Spleen (tissue), 11 donors: Measurements from ENCODE around the gene OTOG. TPM values are rescaled to one million over a fixed set of nuclear protein-coding genes. Genes with fewer than 3 reads are reported as not detected.

Source experiments
- DNase-seq: peaks from one replicate; pipeline ENCODE4 v3.0.0-alpha.2; 2020
- H3K27ac ChIP-seq, 8 donors: fragments of 200-600 bp; sonication (generic) in 7 of 8; 1 replicate in 4 of 8; 2 replicates in 4 of 8; pipeline versions ENCODE4 v1.5.0 to v1.8.0; 2016 to 2021; ENCODE audit warnings: inconsistent platforms in 4 of 8, mild to moderate bottlenecking in 4 of 8, moderate library complexity in 1 of 8
- H3K27me3 ChIP-seq, 7 donors: fragments of 200-600 bp; sonication (generic) in 6 of 7; replicated peaks in 1 of 7; 1 replicate in 4 of 7; 2 replicates in 3 of 7; pipeline versions ENCODE4 v1.5.0 to v1.8.0; 2016 to 2021; ENCODE audit warnings: inconsistent platforms in 3 of 7, mild to moderate bottlenecking in 1 of 7
- H3K36me3 ChIP-seq, 6 donors: fragments of 200-600 bp; sonication (generic) in 5 of 6; 1 replicate in 4 of 6; 2 replicates in 2 of 6; pipeline versions ENCODE4 v1.5.0 to v1.8.0; 2016 to 2021; ENCODE audit warnings: inconsistent platforms in 2 of 6
- H3K4me1 ChIP-seq, 6 donors: fragments of 200-600 bp; sonication (generic) in 5 of 6; 1 replicate in 3 of 6; 2 replicates in 3 of 6; pipeline versions ENCODE4 v1.5.0 to v1.8.0; 2016 to 2021; ENCODE audit warnings: inconsistent platforms in 3 of 6
- H3K4me3 ChIP-seq, 8 donors: fragments of 200-600 bp; sonication (generic) in 7 of 8; 1 replicate in 4 of 8; 2 replicates in 4 of 8; pipeline versions ENCODE4 v1.5.0 to v1.8.0; 2016 to 2021; ENCODE audit warnings: inconsistent platforms in 4 of 8, mild to moderate bottlenecking in 4 of 8, moderate library complexity in 2 of 8
- H3K9me3 ChIP-seq, 8 donors: fragments of 200-600 bp; sonication (generic) in 7 of 8; 1 replicate in 4 of 8; 2 replicates in 4 of 8; pipeline versions ENCODE4 v1.5.0 to v1.8.0; 2016 to 2021; ENCODE audit warnings: inconsistent platforms in 4 of 8
- POLR2A ChIP-seq, 3 donors: fragments of 450-650 bp; IDR thresholded peaks; one replicate each; pipeline ENCODE4 v1.5.1; 2017; ENCODE audit warnings: antibody characterized with exemption in 3 of 3, mild to moderate bottlenecking in 1 of 3
- POLR2AphosphoS5 ChIP-seq, 3 donors: sonication (generic); formaldehyde crosslinking; IDR thresholded peaks; one replicate each; pipeline ENCODE4 v1.5.1; 2017; ENCODE audit warnings: antibody characterized with exemption in 3 of 3
- WGBS, 5 donors: extraction: QIAGEN DNeasy Blood & Tissue Kit in 3 of 5; methylation state at CpG; one replicate each; pipeline versions ENCODE4 v1.1.5 to v1.1.7; 2013 to 2018; 5-methylcytosine and 5-hydroxymethylcytosine counted together
- intact Hi-C: fragments of 100-400 bp; cut with DNase I; formaldehyde crosslinking; loops from one replicate; pipeline ENCODE4 v1.15.0; 2023; ENCODE audit warnings: low total_unique reads
- polyA plus RNA-seq, 3 donors: library from polyadenylated mRNA; stranded (reverse); fragments of 200-250 nt; gene quantifications; one replicate each; pipeline ENCODE4 v1.2.1, GENCODE V29; 2013
- total RNA-seq, 7 donors: library from RNA; depleted of rRNA in 3 of 7; stranded (reverse); fragments of >200 nt in 3 of 7; fragmentation: NEBNext Ultra II Directional in 4 of 7; extraction: Animal tissue kit (Norgen Biotek cat#: 25700) in 4 of 7; gene quantifications; one replicate each; pipeline versions ENCODE4 v1.1.0 to v1.2.1, GENCODE V29; 2016 to 2021
- TF ChIP-seq, protein P1 (sequence below), 11 experiments: fragments of 200-600 bp in 7 of 11; fragments of 450-650 bp in 4 of 11; sonication (generic) in 4 of 11; IDR thresholded peaks in 8 of 11; conservative IDR thresholded peaks in 3 of 11; 1 replicate in 7 of 11; 2 replicates in 4 of 11; pipeline versions ENCODE4 v1.4.0 to v1.8.0; 2016 to 2021; ENCODE audit warnings: antibody characterized with exemption in 11 of 11, inconsistent platforms in 4 of 11, mild to moderate bottlenecking in 1 of 11
- donor health status: healthy with polysubstance abuse.
- donor health status: DM: no; HTN: no; CAD: no; lungs with moderate emphysema.
- donor health status: DM: no; HTN: no; CAD: no.
- donor health status: Bipolar disorder and iron deficiency.
- donor health status: healthy.
- donor health status: DM: no; HTN: no; CAD: no.
- donor health status: DM: yes; HTN: yes; CAD: no.

Gene OTOG
- total and polyA plus RNA-seq, 10 donors, result not detected

DNA sequence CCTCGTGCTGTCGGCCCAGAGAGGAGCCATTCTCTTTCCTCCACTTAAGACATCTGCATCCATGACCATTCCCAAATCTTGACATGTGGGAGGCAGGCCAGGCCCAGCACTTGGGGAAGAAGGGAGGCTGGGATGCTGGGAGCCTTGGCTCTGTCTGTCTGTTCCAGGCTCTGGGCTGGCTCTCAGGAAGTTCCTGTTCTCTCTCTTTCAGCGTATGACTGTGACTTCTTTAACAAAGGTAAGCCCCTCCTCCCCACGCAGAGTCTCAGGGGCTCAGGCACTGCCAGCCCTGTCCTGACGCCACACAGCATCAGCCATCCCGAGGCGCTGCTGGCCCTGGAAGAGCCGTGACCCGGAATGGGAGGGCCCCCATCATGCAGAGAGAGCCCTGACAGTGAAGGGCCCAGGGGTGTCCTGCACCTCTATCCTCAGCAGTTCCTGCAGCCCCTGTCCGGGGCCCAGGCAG, 52.4 kb downstream of the OTOG start:
- intact Hi-C loops, result loop anchor here (5.0 kb wide), 1 partner anchor 378 kb away; no protein-coding TSS in a partner anchor
- peaks cover 0 to 3% (median 0%) of the 10 kb centered on the region in 6 donors for H3K4me1 ChIP-seq
- no peaks in the 10 kb centered on the region for H3K36me3 ChIP-seq
- TF ChIP-seq, protein P1, sequence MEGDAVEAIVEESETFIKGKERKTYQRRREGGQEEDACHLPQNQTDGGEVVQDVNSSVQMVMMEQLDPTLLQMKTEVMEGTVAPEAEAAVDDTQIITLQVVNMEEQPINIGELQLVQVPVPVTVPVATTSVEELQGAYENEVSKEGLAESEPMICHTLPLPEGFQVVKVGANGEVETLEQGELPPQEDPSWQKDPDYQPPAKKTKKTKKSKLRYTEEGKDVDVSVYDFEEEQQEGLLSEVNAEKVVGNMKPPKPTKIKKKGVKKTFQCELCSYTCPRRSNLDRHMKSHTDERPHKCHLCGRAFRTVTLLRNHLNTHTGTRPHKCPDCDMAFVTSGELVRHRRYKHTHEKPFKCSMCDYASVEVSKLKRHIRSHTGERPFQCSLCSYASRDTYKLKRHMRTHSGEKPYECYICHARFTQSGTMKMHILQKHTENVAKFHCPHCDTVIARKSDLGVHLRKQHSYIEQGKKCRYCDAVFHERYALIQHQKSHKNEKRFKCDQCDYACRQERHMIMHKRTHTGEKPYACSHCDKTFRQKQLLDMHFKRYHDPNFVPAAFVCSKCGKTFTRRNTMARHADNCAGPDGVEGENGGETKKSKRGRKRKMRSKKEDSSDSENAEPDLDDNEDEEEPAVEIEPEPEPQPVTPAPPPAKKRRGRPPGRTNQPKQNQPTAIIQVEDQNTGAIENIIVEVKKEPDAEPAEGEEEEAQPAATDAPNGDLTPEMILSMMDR (IDR thresholded peaks at IDR 0.05 in 8 of 11, conservative IDR thresholded peaks at IDR 0.05 in 3 of 11), result no peak
- no peak for TF ChIP-seq POLR2AphosphoS5 (IDR thresholded peaks at IDR 0.05)
- TF ChIP-seq POLR2A (IDR thresholded peaks at IDR 0.05), result no peak
- no peak overlapping the region for H3K27ac ChIP-seq
- H3K27me3 ChIP-seq, result peaks cover 0 to 28% (median 0%) of the 10 kb centered on the region in 7 donors
- H3K4me3 ChIP-seq, result no peak overlapping the region
- peak; percentile 70 for DNase-seq
- H3K9me3 ChIP-seq, result no peaks in the 10 kb centered on the region
- WGBS, 5 donors, result 55 to 71% (median 64%) methylated on average over 10 of the region's 10 CpGs

- intact Hi-C loops, result loop anchor here (10.0 kb wide), 1 partner anchor 124 kb away; no protein-coding TSS in a partner anchor
- no peak overlapping the region for H3K4me3 ChIP-seq
- peaks cover 0 to 32% (median 0%) of the 10 kb centered on the region in 7 donors for H3K27me3 ChIP-seq
- peak; percentile 61 for DNase-seq
- WGBS, 5 donors, result 81 to 88% (median 87%) methylated on average over 16 of the region's 16 CpGs
- no peak overlapping the region for H3K27ac ChIP-seq
- TF ChIP-seq, protein P1 (IDR thresholded peaks at IDR 0.05 in 8 of 11, conservative IDR thresholded peaks at IDR 0.05 in 3 of 11), result no peak
- no peak for TF ChIP-seq POLR2A (IDR thresholded peaks at IDR 0.05)
- TF ChIP-seq POLR2AphosphoS5 (IDR thresholded peaks at IDR 0.05), result no peak
- H3K9me3 ChIP-seq, result no peaks in the 10 kb centered on the region
- no peaks in the 10 kb centered on the region for H3K36me3 ChIP-seq
- H3K4me1 ChIP-seq, result peaks cover 0 to 3% (median 0%) of the 10 kb centered on the region in 6 donors
Observed at GRCh38 chr11:17600316-17601255, 53.5 kb downstream of the OTOG start.

GRCh38 chr11:17601256-17601671, 54.2 kb downstream of the OTOG start:
- Histone ChIP-seq H3K4me1 (peaks cover 0 to 3% (median 0%) of the 10 kb centered on the region in 6 donors), H3K27ac (no peak overlapping the region), H3K4me3 (no peak overlapping the region), H3K27me3 (peaks cover 0 to 32% (median 0%) of the 10 kb centered on the region in 7 donors), H3K36me3 (no peaks in the 10 kb centered on the region), H3K9me3 (no peaks in the 10 kb centered on the region)
- 33 to 57% (median 46%) methylated on average over 7 of the region's 7 CpGs for WGBS, 5 donors
- peak; percentile 45 for DNase-seq
- intact Hi-C loops, result loop anchor here (10.0 kb wide), 1 partner anchor 124 kb away; no protein-coding TSS in a partner anchor
- TF ChIP-seq POLR2AphosphoS5 (IDR thresholded peaks at IDR 0.05) (no peak), POLR2A (IDR thresholded peaks at IDR 0.05) (no peak)
- TF ChIP-seq, protein P1 (IDR thresholded peaks at IDR 0.05 in 8 of 11, conservative IDR thresholded peaks at IDR 0.05 in 3 of 11), result no peak

DNA sequence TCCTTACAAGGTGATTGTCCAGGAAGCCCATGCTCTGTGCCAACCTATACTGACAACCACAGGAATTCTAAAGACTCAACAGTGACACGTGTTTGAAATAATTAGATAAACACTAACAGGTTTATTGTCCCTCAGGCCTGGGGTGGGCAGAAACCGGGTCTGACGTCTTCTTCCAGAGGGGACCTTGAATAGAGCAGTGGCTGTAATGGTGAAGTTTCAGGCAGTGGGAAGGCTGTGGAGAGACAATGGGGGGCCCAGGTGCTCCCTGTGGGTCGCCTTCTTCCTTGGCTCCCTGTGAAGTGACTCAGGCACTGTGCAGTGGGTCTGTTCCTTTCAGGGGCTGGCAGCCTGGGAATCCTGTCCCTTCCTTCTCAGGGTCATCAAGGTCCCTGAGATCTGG, 54.6 kb downstream of the OTOG start:
- H3K27ac ChIP-seq, result no peak overlapping the region
- intact Hi-C loops, result loop anchor here (10.0 kb wide), 1 partner anchor 123 kb away; no protein-coding TSS in a partner anchor
- peaks cover 0 to 32% (median 0%) of the 10 kb centered on the region in 7 donors for H3K27me3 ChIP-seq
- H3K4me1 ChIP-seq, result peaks cover 0 to 3% (median 0%) of the 10 kb centered on the region in 6 donors
- WGBS, 5 donors, result 60 to 70% (median 65%) methylated on average over 4 of the region's 4 CpGs
- DNase-seq, result no peak
- no peaks in the 10 kb centered on the region for H3K9me3 ChIP-seq
- no peaks in the 10 kb centered on the region for H3K36me3 ChIP-seq
- TF ChIP-seq, protein P1 (IDR thresholded peaks at IDR 0.05 in 8 of 11, conservative IDR thresholded peaks at IDR 0.05 in 3 of 11), result no peak
- TF ChIP-seq POLR2A (IDR thresholded peaks at IDR 0.05) (no peak), POLR2AphosphoS5 (IDR thresholded peaks at IDR 0.05) (no peak)
- H3K4me3 ChIP-seq, result no peak overlapping the region
